A549 (cell line): Measurements from ENCODE around the gene MAML2. TPM values are rescaled to one million over a fixed set of nuclear protein-coding genes. Genes with fewer than 3 reads are reported as not detected.

Experiments used
- ATAC-seq, 2 experiments: fragments of 200-7000 bp in 1 of 2; fragments of >200 bp in 1 of 2; cut with Nextera tagmentation in 1 of 2; cut with Tn5 transposase in 1 of 2; 3 replicates each; pipeline versions ENCODE4 v1.8.0 to v1.9.1; 2018 to 2020; ENCODE audit warnings: mild to moderate bottlenecking in 1 of 2, moderate library complexity in 1 of 2
- CTCF ChIA-PET: fragments of 300-600 bp; sonication (Branson Sonifier 250); formaldehyde crosslinking; extraction: SDS; loops from one replicate; lab custom pipeline; 2021; ENCODE audit warnings: antibody characterized with exemption, inconsistent platforms; lab: Yijun Ruan, JAX
- POLR2A ChIA-PET: fragments of 350-600 bp; formaldehyde crosslinking; extraction: SDS; loops from one replicate; lab custom pipeline; 2021; ENCODE audit warnings: antibody characterized with exemption, inconsistent platforms; lab: Yijun Ruan, JAX
- DNase-seq, 2 experiments: peaks; one replicate each; pipeline versions ENCODE4 v3.0.0 to v3.0.0-alpha.2; 2011 to 2016; ENCODE audit warnings: low read depth in 1 of 2, low spot score in 1 of 2
- FAIRE-seq: peaks from 2 replicates; lab custom pipeline; 2011; peaks lifted over from hg19 to GRCh38; lab: Jason Lieb, UNC
- H3K27ac ChIP-seq, 2 experiments: fragments of >200 bp; sonication (Bioruptor Twin); formaldehyde crosslinking; 3 replicates each; pipeline ENCODE4 v1.5.1; 2016 to 2017
- H3K4me1 ChIP-seq: fragments of >200 bp; sonication (Bioruptor Twin); formaldehyde crosslinking; 3 replicates; pipeline ENCODE4 v1.6.1; 2016
- H3K4me2 ChIP-seq: fragments of >200 bp; sonication (Bioruptor Twin); formaldehyde crosslinking; 3 replicates; pipeline ENCODE4 v1.6.1; 2016
- H3K4me3 ChIP-seq: fragments of >200 bp; sonication (Bioruptor Twin); formaldehyde crosslinking; 3 replicates; pipeline ENCODE4 v1.5.1; 2016
- H3K9me3 ChIP-seq: fragments of >200 bp; sonication (Bioruptor Twin); formaldehyde crosslinking; 3 replicates; pipeline ENCODE4 v1.6.1; 2016
- ATOH8 ChIP-seq: fragments of 250-450 bp; sonication (Bioruptor Pico); IDR thresholded peaks from 2 replicates; pipeline ENCODE4 v1.5.0; 2020; ENCODE audit warnings: low read depth, mild to moderate bottlenecking, moderate library complexity
- BHLHE40 ChIP-seq: IDR thresholded peaks from 2 replicates; pipeline ENCODE4 v1.6.1; 2012; ENCODE audit warnings: low read depth, low read length, inconsistent platforms
- CBX2 ChIP-seq: fragments of 200-600 bp; sonication (generic); IDR thresholded peaks from 2 replicates; pipeline ENCODE4 v1.6.1; 2016; ENCODE audit warnings: low read depth, mild to moderate bottlenecking, borderline replicate concordance
- CEBPB ChIP-seq, 2 experiments: fragments of >200 bp in 1 of 2; sonication (Bioruptor Twin) in 1 of 2; formaldehyde crosslinking in 1 of 2; IDR thresholded peaks; 2 replicates each; pipeline ENCODE4 v1.6.1; 2012 to 2016
- CHD2 ChIP-seq: fragments of 150-350 bp; IDR thresholded peaks from 2 replicates; pipeline ENCODE4 v1.6.1; 2014; ENCODE audit warnings: low read length; ENCODE audit not compliant: partially characterized antibody
- ELK1 ChIP-seq: fragments of 150-350 bp; IDR thresholded peaks from 2 replicates; pipeline ENCODE4 v1.6.1; 2014; ENCODE audit warnings: low read depth, mild to moderate bottlenecking, low read length
- EP300 ChIP-seq, 2 experiments: fragments of >200 bp; sonication (Bioruptor Twin); formaldehyde crosslinking; IDR thresholded peaks; 2 replicates in 1 of 2; 3 replicates in 1 of 2; pipeline ENCODE4 v1.6.1; 2016 to 2017
- ESRRA ChIP-seq: fragments of 150-350 bp; IDR thresholded peaks from 2 replicates; pipeline ENCODE4 v1.6.1; 2014; ENCODE audit warnings: mild to moderate bottlenecking, low read length, borderline replicate concordance
- GATA3 ChIP-seq: IDR thresholded peaks from 2 replicates; pipeline ENCODE4 v1.6.1; 2012; ENCODE audit warnings: borderline replicate concordance
- HDAC2 ChIP-seq: fragments of 200-600 bp; sonication (generic); IDR thresholded peaks from 2 replicates; pipeline ENCODE4 v1.6.1; 2016
- HES2 ChIP-seq: fragments of >200 bp; sonication (Bioruptor Twin); formaldehyde crosslinking; IDR thresholded peaks from 2 replicates; pipeline ENCODE4 v1.6.1; 2016
- HOXB13 ChIP-seq: fragments of 250-450 bp; sonication (Bioruptor Pico); IDR thresholded peaks from 2 replicates; pipeline ENCODE4 v1.5.0; 2020; ENCODE audit warnings: low read depth, mild to moderate bottlenecking, moderate library complexity
- JUN ChIP-seq, 2 experiments: fragments of >200 bp; sonication (Bioruptor Twin); formaldehyde crosslinking; IDR thresholded peaks; 2 replicates in 1 of 2; 3 replicates in 1 of 2; pipeline ENCODE4 v1.6.1; 2016 to 2017
- MAFK ChIP-seq: fragments of 450-650 bp; IDR thresholded peaks from 2 replicates; pipeline ENCODE4 v1.6.1; 2014; ENCODE audit not compliant: partially characterized antibody
- MAZ ChIP-seq: fragments of 150-350 bp; IDR thresholded peaks from 2 replicates; pipeline ENCODE4 v1.6.1; 2014; ENCODE audit warnings: antibody characterized with exemption, low read depth, low read length, borderline replicate concordance
- NFE2L2 ChIP-seq: fragments of 150-350 bp; conservative IDR thresholded peaks from 2 replicates; pipeline ENCODE4 v1.6.1; 2014; ENCODE audit warnings: low read length
- PBX3 ChIP-seq: IDR thresholded peaks from 2 replicates; pipeline ENCODE4 v1.6.1; 2012
- PHF8 ChIP-seq: fragments of 200-600 bp; sonication (generic); IDR thresholded peaks from 2 replicates; pipeline ENCODE4 v1.6.1; 2016; ENCODE audit warnings: low read depth, mild to moderate bottlenecking, antibody characterized with exemption, moderate library complexity, borderline replicate concordance
- POLR2A ChIP-seq: IDR thresholded peaks from 2 replicates; pipeline ENCODE4 v1.6.1; 2012; ENCODE audit warnings: mild to moderate bottlenecking, low read length
- RNF2 ChIP-seq: fragments of 200-600 bp; sonication (generic); IDR thresholded peaks from 2 replicates; pipeline ENCODE4 v1.6.1; 2016; ENCODE audit warnings: low read depth, mild to moderate bottlenecking, antibody characterized with exemption, moderate library complexity, borderline replicate concordance
- SMC3 ChIP-seq: fragments of >200 bp; sonication (Bioruptor Twin); formaldehyde crosslinking; IDR thresholded peaks from 3 replicates; pipeline ENCODE4 v1.6.1; 2018; ENCODE audit warnings: inconsistent platforms
- TFCP2L1 ChIP-seq: fragments of 250-450 bp; sonication (Bioruptor Pico); IDR thresholded peaks from 2 replicates; pipeline ENCODE4 v1.5.0; 2021; ENCODE audit warnings: mild to moderate bottlenecking
- TP53 ChIP-seq: fragments of 250-450 bp; sonication (Bioruptor Pico); IDR thresholded peaks from 2 replicates; pipeline ENCODE4 v1.5.0; 2021; ENCODE audit warnings: mild to moderate bottlenecking, moderate library complexity
- ZC3H11A ChIP-seq: fragments of 450-650 bp; IDR thresholded peaks from 2 replicates; pipeline ENCODE4 v1.6.1; 2014; ENCODE audit warnings: antibody characterized with exemption, mild to moderate bottlenecking
- ZFP36 ChIP-seq: fragments of 450-650 bp; IDR thresholded peaks from 2 replicates; pipeline ENCODE4 v1.6.1; 2014; ENCODE audit warnings: borderline replicate concordance; ENCODE audit not compliant: partially characterized antibody
- ZNF302 ChIP-seq: fragments of 250-450 bp; sonication (Bioruptor Pico); IDR thresholded peaks from 2 replicates; pipeline ENCODE4 v1.9.0; 2021; ENCODE audit warnings: inconsistent platforms, mild to moderate bottlenecking, moderate library complexity
- ZSCAN20 ChIP-seq: fragments of 250-450 bp; sonication (Bioruptor Pico); IDR thresholded peaks from 2 replicates; pipeline ENCODE4 v1.8.0; 2022; ENCODE audit warnings: mild to moderate bottlenecking, moderate library complexity
- WGBS: methylation state at CpG from one replicate; pipeline ENCODE4 v1.1.6; 2017; ENCODE audit errors: missing lambda C conversion rate; 5-methylcytosine and 5-hydroxymethylcytosine counted together
- polyA plus RNA-seq, 4 experiments: library from polyadenylated mRNA; depleted of rRNA in 3 of 4; stranded (reverse); fragments of >200 nt; fragmentation: RNase III in 1 of 4; extraction: RNeasy Plus Mini Kit Qiagen cat#74134 plus additional on column Dnase treatment in 1 of 4; gene quantifications; 2 replicates in 3 of 4; 3 replicates in 1 of 4; pipeline ENCODE4 v1.2.3, GENCODE V29; 2011 to 2017

The MAML2 gene
- polyA plus RNA-seq, 2 of the 4 experiments (the other 2 are of a cell fraction) = 1.5 to 2.5 TPM

- TF ChIP-seq ELK1 (no peak), EP300 (IDR thresholded peaks at IDR 0.05) (no peak), CHD2 (no peak), MAFK (peak; percentile 66), GATA3 (no peak; the same call in 1 of the 2 replicates)
Observed at GRCh38 chr11:96306933-96307775, 35.8 kb downstream of the MAML2 start (continued).

- FAIRE-seq = no peak
Observed at GRCh38 chr11:96306600-96306932, 36.4 kb downstream of the MAML2 start.

GRCh38 chr11:96306071-96306470, 36.9 kb downstream of the MAML2 start:
- peaks cover 64% of the 10 kb centered on the region for H3K4me1 ChIP-seq
- ChIA-PET POLR2A (interaction anchor here (1.7 to 2.2 kb wide), 2 partner anchors 37 to 150 kb away, joined by 7 to 8 read pairs; partner anchors contain the start of gene MAML2), CTCF (interaction anchor here (1.3 to 4.5 kb wide), 2 partner anchors 37 to 63 kb away, joined by 4 to 25 read pairs; partner anchors contain the start of gene MAML2)
- WGBS = 86% methylated on average over 1 of the region's 1 CpG
- H3K4me3 ChIP-seq = no peak overlapping the region
- no peaks in the 10 kb centered on the region for H3K9me3 ChIP-seq
- peak overlapping the region; percentile 81 to 92 for H3K27ac ChIP-seq
- TF ChIP-seq PBX3 (no peak), CEBPB (IDR thresholded peaks at IDR 0.05) (no peak), RNF2 (no peak), NFE2L2 (no peak), ZFP36 (no peak), POLR2A (no peak), PHF8 (no peak), HDAC2 (no peak), ZC3H11A (no peak), SMC3 (no peak)
- ATAC-seq (no peak), FAIRE-seq (no peak), DNase-seq (no peak)
- H3K4me2 ChIP-seq = peak overlapping the region; percentile 82

More at GRCh38 chr11:96306600-96306932, 36.4 kb downstream of the MAML2 start:
- DNase-seq (no peak), ATAC-seq (peak in 1 of 2 experiments; percentile 8; a peak in 3 of 6 replicates)
- H3K9me3 ChIP-seq = no peaks in the 10 kb centered on the region
- peak overlapping the region; percentile 31; the same call in 2 of the 3 replicates for H3K4me3 ChIP-seq
- 2% methylated on average over 3 of the region's 3 CpGs for WGBS
- peak overlapping the region; percentile 82 for H3K4me2 ChIP-seq
- H3K27ac ChIP-seq = peak overlapping the region; percentile 81 to 92
- ChIA-PET CTCF (interaction anchor here (1.3 to 4.5 kb wide), 2 partner anchors 36 to 64 kb away, joined by 4 to 25 read pairs; partner anchors contain the start of gene MAML2), POLR2A (interaction anchor here (1.3 to 2.2 kb wide), 6 partner anchors 27 to 517 kb away, joined by 4 to 13 read pairs (median 8); partner anchors contain the start of genes FAM76B and MAML2)
- TF ChIP-seq TP53 (CRISPR knock-in tag) = no peak
- no peak for TF ChIP-seq HES2
- TF ChIP-seq BHLHE40 = no peak
- no peak for TF ChIP-seq PBX3
- TF ChIP-seq CBX2 = no peak
- TF ChIP-seq ZNF302 (CRISPR knock-in tag) = no peak
- no peak for TF ChIP-seq RNF2
- TF ChIP-seq ESRRA = no peak
- TF ChIP-seq HOXB13 (CRISPR knock-in tag) = no peak
- no peak for TF ChIP-seq ATOH8
- no peak for TF ChIP-seq MAFK
- TF ChIP-seq TFCP2L1 (CRISPR knock-in tag) = no peak
- TF ChIP-seq JUN (IDR thresholded peaks at IDR 0.05) = no peak
- no peak for TF ChIP-seq MAZ
- TF ChIP-seq ZSCAN20 (CRISPR knock-in tag) = no peak
- H3K4me1 ChIP-seq = peaks cover 69% of the 10 kb centered on the region
